Endothelial cell (in vitro differentiated cells): ENCODE measurements around the gene MED20. TPM values are rescaled to one million over a fixed set of nuclear protein-coding genes. Genes with fewer than 3 reads are reported as not detected.

ENCODE experiments used
- DNase-seq: peaks from one replicate; pipeline ENCODE4 v3.0.0; 2021; ENCODE audit warnings: low spot score
- H3K27ac Mint-ChIP-seq: one replicate; pipeline ENCODE4 v1.8.0; 2021; ENCODE audit warnings: mixed read lengths, inconsistent platforms; ENCODE audit not compliant: unreplicated experiment
- H3K27me3 Mint-ChIP-seq: one replicate; pipeline ENCODE4 v1.8.0; 2021; ENCODE audit warnings: mild to moderate bottlenecking, moderate library complexity, mixed read lengths, inconsistent platforms; ENCODE audit not compliant: unreplicated experiment
- H3K36me3 Mint-ChIP-seq: one replicate; pipeline ENCODE4 v1.8.0; 2021; ENCODE audit warnings: mild to moderate bottlenecking, low read depth, mixed read lengths, inconsistent platforms; ENCODE audit not compliant: unreplicated experiment
- H3K4me1 Mint-ChIP-seq: one replicate; pipeline ENCODE4 v1.8.0; 2021; ENCODE audit warnings: mild to moderate bottlenecking, mixed read lengths, inconsistent platforms; ENCODE audit not compliant: unreplicated experiment
- H3K4me3 Mint-ChIP-seq: one replicate; pipeline ENCODE4 v1.8.0; 2021; ENCODE audit warnings: mild to moderate bottlenecking, mixed read lengths, inconsistent platforms; ENCODE audit not compliant: unreplicated experiment
- H3K9me3 Mint-ChIP-seq: one replicate; pipeline ENCODE4 v1.8.0; 2021; ENCODE audit warnings: mixed read lengths, inconsistent platforms; ENCODE audit not compliant: unreplicated experiment
- CTCF ChIP-seq: fragments of 200-600 bp; sonication (generic); IDR thresholded peaks from one replicate; pipeline ENCODE4 v1.5.0; 2021; ENCODE audit warnings: antibody characterized with exemption; ENCODE audit not compliant: unreplicated experiment
- long read RNA-seq: library from polyadenylated mRNA; unstranded; transcript quantifications from one replicate; pipeline ENCODE4 v2.0.0, GENCODE V29; 2020; ENCODE audit not compliant: unreplicated experiment
- total RNA-seq: library from RNA; stranded (reverse); fragmentation: NEBNext Ultra II Directional; extraction: Animal tissue kit (Norgen Biotek cat#: 25700); gene quantifications from one replicate; pipeline ENCODE4 v1.2.1, GENCODE V29; 2021; ENCODE audit not compliant: unreplicated experiment

MED20 gene
- total RNA-seq, result 39.4 TPM
- long read RNA-seq, transcript MED20-201 (4 exons, 2,438 nt), result major isoform, 16 of 20 reads
- long read RNA-seq, partial matches to known transcripts, result 0 of 20 reads
- long read RNA-seq, other reads (novel, unspliced or antisense), result 4 of 20 reads

DNA sequence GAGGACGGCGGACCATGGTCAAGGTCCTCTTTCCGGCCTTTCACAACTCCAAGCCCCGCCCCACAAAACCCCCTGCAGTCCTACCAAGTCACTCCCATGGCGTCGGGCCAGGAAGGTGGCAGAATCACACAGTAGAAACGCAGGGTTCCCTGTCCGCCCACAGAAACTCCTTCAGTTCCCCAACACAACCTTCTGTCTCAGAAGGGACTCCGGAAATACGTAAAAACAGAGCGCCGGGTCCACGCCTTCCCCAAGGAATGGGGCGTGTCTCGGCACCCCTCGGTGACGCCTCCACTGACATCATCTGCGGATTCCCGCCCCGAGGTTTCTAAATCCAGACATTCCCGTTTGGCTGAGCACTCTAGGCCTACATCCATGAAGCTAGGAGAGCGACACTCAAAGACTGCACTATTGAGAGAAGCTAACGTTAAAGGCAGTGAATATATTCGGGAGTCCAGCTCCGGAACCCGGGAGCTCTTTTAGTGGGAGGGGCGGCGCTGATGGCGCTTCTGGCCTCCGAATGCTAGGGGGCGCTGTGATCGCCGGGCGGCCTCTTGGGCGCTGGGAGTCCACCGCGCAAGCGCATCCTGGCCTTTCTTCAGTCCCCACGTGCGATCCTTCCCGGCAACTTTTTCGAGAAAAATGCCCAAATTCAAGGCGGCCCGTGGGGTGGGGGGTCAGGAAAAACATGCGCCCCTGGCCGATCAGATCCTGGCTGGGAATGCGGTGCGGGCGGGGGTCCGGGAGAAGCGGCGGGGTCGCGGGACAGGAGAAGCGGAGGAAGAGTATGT, at the start of gene MED20, which contains the start of gene BYSL:
Gene MED20 (minus strand): TSS at position 219 of the 791 bp plus-strand sequence. CDS start 121 bp downstream, at position 98.
Gene BYSL (plus strand): TSS at position 579 of the 791 bp plus-strand sequence. CDS start 64 bp downstream, at position 643.
- no peaks in the 10 kb centered on the region for H3K9me3 Mint-ChIP-seq
- H3K4me1 Mint-ChIP-seq, result peaks cover 26% of the 10 kb centered on the region
- H3K27me3 Mint-ChIP-seq, result peaks cover 8% of the 10 kb centered on the region
- peaks cover 12% of the 10 kb centered on the region for H3K36me3 Mint-ChIP-seq
- peak within 1 kb of the TSS; percentile 97 for H3K4me3 Mint-ChIP-seq
- peak; percentile 92 for TF ChIP-seq CTCF
- DNase-seq, result peak; percentile 95
- H3K27ac Mint-ChIP-seq, result peak within 1 kb of the TSS; percentile 99

- no peak for TF ChIP-seq CTCF
- H3K27ac Mint-ChIP-seq, result peak overlapping the region; percentile 62
- no peak overlapping the region for H3K4me3 Mint-ChIP-seq
Observed at GRCh38 chr6:41970436-41970846, 49.5 kb upstream of the MED20 start.

GRCh38 chr6:41967312-41968287, 46.7 kb upstream of the MED20 start:
- Mint-ChIP-seq H3K27ac (peak overlapping the region; percentile 97), H3K27me3 (peaks cover 1% of the 10 kb centered on the region), H3K4me1 (peaks cover 40% of the 10 kb centered on the region), H3K36me3 (no peaks in the 10 kb centered on the region), H3K4me3 (no peak overlapping the region), H3K9me3 (no peaks in the 10 kb centered on the region)
- DNase-seq, result no peak
- no peak for TF ChIP-seq CTCF

More at GRCh38 chr6:41970436-41970846, 49.5 kb upstream of the MED20 start:
- peaks cover 30% of the 10 kb centered on the region for H3K4me1 Mint-ChIP-seq
- H3K36me3 Mint-ChIP-seq, result no peaks in the 10 kb centered on the region
- no peaks in the 10 kb centered on the region for H3K9me3 Mint-ChIP-seq
- DNase-seq, result no peak
- H3K27me3 Mint-ChIP-seq, result no peaks in the 10 kb centered on the region

- peaks cover 40% of the 10 kb centered on the region for H3K4me1 Mint-ChIP-seq
- no peaks in the 10 kb centered on the region for H3K9me3 Mint-ChIP-seq
- no peak overlapping the region for H3K4me3 Mint-ChIP-seq
- peak overlapping the region; percentile 97 for H3K27ac Mint-ChIP-seq
- no peak for TF ChIP-seq CTCF
- DNase-seq, result peak; percentile 15
- H3K27me3 Mint-ChIP-seq, result peaks cover 1% of the 10 kb centered on the region
- H3K36me3 Mint-ChIP-seq, result no peaks in the 10 kb centered on the region
Observed at GRCh38 chr6:41966961-41967311, 46.0 kb upstream of the MED20 start.
